H1 (cell line): Measurements from ENCODE around the gene FASLG.

Source experiments
- EZH2 ChIP-seq: fragments of 200-600 bp; sonication (generic); IDR thresholded peaks from 2 replicates; pipeline ENCODE4 v1.7.1; 2012; ENCODE audit warnings: low read depth, mild to moderate bottlenecking, moderate library complexity, low read length, inconsistent platforms; ENCODE audit not compliant: severe bottlenecking
- POLR2A ChIP-seq, 2 experiments: IDR thresholded peaks; 1 replicate in 1 of 2; 2 replicates in 1 of 2; pipeline ENCODE4 v1.6.1; 2011; ENCODE audit warnings: low read depth in 2 of 2, low read length in 2 of 2, mild to moderate bottlenecking in 2 of 2; ENCODE audit errors: control extremely low read depth in 1 of 2
- POLR2AphosphoS5 ChIP-seq: IDR thresholded peaks from 2 replicates; pipeline ENCODE4 v1.6.1; 2011; ENCODE audit warnings: low read depth, low read length
- SUZ12 ChIP-seq: fragments of 200-600 bp; sonication (generic); IDR thresholded peaks from 2 replicates; pipeline ENCODE4 v1.6.1; 2012; ENCODE audit warnings: mild to moderate bottlenecking, inconsistent platforms, low read length, moderate library complexity, mixed read lengths
- TF ChIP-seq, protein P1 (sequence below): IDR thresholded peaks from 2 replicates; pipeline ENCODE4 v1.6.1; 2011; ENCODE audit warnings: low read length, improper control_type of control experiment
- TF ChIP-seq, protein P2 (sequence below), 3 experiments: IDR thresholded peaks; 1 replicate in 2 of 3; 2 replicates in 1 of 3; pipeline versions ENCODE4 v1.5.1 to v1.6.1; 2011; ENCODE audit warnings: low read length in 3 of 3, mild to moderate bottlenecking in 3 of 3, inconsistent platforms in 2 of 3, low read depth in 1 of 3, moderate library complexity in 1 of 3; ENCODE audit not compliant: insufficient read depth in 1 of 3; ENCODE audit errors: control extremely low read depth in 1 of 3

DNA sequence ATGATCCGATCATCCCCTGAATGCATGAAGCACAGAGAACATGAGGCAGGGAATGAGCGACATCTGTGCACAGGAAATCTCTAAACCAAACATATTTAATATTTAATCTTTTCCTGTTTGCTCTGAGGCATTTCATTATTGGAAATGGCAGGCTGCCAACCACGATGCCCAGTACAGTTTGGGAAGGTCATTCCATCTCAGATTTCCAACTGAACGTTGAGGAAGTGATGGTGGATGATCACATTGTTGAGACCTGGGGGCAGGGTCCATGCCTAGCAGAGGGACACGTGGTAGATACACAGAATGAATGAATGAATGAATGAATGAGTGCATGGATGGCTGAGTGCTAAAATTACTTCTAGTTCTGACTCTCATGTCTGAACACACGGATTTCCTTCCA is 15.9 kb upstream of the FASLG start:
- TF ChIP-seq SUZ12 (no peak), EZH2 (no peak), POLR2A (IDR thresholded peaks at IDR 0.05; ENCODE audit: control extremely low read depth in 1 of 2, low read depth in 2 of 2, low read length in 2 of 2) (no peak), POLR2AphosphoS5 (no peak)
- TF ChIP-seq, protein P1, sequence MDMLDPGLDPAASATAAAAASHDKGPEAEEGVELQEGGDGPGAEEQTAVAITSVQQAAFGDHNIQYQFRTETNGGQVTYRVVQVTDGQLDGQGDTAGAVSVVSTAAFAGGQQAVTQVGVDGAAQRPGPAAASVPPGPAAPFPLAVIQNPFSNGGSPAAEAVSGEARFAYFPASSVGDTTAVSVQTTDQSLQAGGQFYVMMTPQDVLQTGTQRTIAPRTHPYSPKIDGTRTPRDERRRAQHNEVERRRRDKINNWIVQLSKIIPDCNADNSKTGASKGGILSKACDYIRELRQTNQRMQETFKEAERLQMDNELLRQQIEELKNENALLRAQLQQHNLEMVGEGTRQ = no peak
- TF ChIP-seq, protein P2, sequence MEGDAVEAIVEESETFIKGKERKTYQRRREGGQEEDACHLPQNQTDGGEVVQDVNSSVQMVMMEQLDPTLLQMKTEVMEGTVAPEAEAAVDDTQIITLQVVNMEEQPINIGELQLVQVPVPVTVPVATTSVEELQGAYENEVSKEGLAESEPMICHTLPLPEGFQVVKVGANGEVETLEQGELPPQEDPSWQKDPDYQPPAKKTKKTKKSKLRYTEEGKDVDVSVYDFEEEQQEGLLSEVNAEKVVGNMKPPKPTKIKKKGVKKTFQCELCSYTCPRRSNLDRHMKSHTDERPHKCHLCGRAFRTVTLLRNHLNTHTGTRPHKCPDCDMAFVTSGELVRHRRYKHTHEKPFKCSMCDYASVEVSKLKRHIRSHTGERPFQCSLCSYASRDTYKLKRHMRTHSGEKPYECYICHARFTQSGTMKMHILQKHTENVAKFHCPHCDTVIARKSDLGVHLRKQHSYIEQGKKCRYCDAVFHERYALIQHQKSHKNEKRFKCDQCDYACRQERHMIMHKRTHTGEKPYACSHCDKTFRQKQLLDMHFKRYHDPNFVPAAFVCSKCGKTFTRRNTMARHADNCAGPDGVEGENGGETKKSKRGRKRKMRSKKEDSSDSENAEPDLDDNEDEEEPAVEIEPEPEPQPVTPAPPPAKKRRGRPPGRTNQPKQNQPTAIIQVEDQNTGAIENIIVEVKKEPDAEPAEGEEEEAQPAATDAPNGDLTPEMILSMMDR (IDR thresholded peaks at IDR 0.05; ENCODE audit: control extremely low read depth in 1 of 3, insufficient read depth in 1 of 3, low read depth in 1 of 3, low read length in 3 of 3) = no peak
